IMR-90 (cell line): ENCODE data around the gene USP14. TPM values are rescaled to one million over a fixed set of nuclear protein-coding genes. Genes with fewer than 3 reads are reported as not detected.

Experiments used
- ATAC-seq: fragments of 200-7000 bp; cut with Tn5 transposase; 2 replicates; pipeline ENCODE4 v1.9.1; 2020; ENCODE audit warnings: low read depth, mild to moderate bottlenecking, moderate library complexity
- BruUV-seq: library from RNA; stranded (reverse); fragments of 400-500 nt; replicated peaks from 2 replicates; lab custom pipeline; 2021; lab: Mats Ljungman, UMichigan
- CTCF ChIA-PET: fragments of 300-600 bp; formaldehyde crosslinking; extraction: SDS; loops from one replicate; lab custom pipeline; 2021; ENCODE audit warnings: antibody characterized with exemption; lab: Yijun Ruan, JAX
- POLR2A ChIA-PET: fragments of 300-600 bp; sonication (Branson Sonifier 250); formaldehyde crosslinking; loops from one replicate; lab custom pipeline; 2022; ENCODE audit warnings: antibody characterized with exemption; ENCODE audit not compliant: unreplicated experiment; lab: Charles Lee
- DNase-seq: peaks from one replicate; pipeline ENCODE4 v3.0.0; 2013
- H2AFZ ChIP-seq: replicated peaks from 2 replicates; pipeline ENCODE3; 2013; ENCODE audit warnings: low read length, mild to moderate bottlenecking; ENCODE audit not compliant: poor library complexity
- H2AK5ac ChIP-seq: 2 replicates; pipeline ENCODE4 v1.6.1; 2013; ENCODE audit warnings: low read depth, low read length, inconsistent platforms
- H2AK9ac ChIP-seq: replicated peaks from 2 replicates; pipeline ENCODE3; 2013; ENCODE audit warnings: mild to moderate bottlenecking, low read depth, low read length, moderate library complexity; ENCODE audit not compliant: poor library complexity
- H2BK120ac ChIP-seq: 2 replicates; pipeline ENCODE4 v1.6.1; 2013; ENCODE audit warnings: low read depth, low read length, inconsistent platforms
- H2BK15ac ChIP-seq: 3 replicates; pipeline ENCODE4 v1.6.1; 2013; ENCODE audit warnings: low read depth, low read length, inconsistent platforms
- H2BK20ac ChIP-seq: 2 replicates; pipeline ENCODE4 v1.6.1; 2013; ENCODE audit warnings: low read depth, mild to moderate bottlenecking, inconsistent platforms, low read length, moderate library complexity
- H2BK5ac ChIP-seq: 2 replicates; pipeline ENCODE4 v1.6.1; 2013; ENCODE audit warnings: mild to moderate bottlenecking, low read depth, low read length, inconsistent platforms; ENCODE audit not compliant: poor library complexity, severe bottlenecking
- H3K14ac ChIP-seq: replicated peaks from 2 replicates; pipeline ENCODE4 v1.6.1; 2013; ENCODE audit warnings: low read depth, low read length, inconsistent platforms
- H3K18ac ChIP-seq: 2 replicates; pipeline ENCODE4 v1.6.1; 2013; ENCODE audit warnings: low read depth, low read length, control low read depth
- H3K23ac ChIP-seq: 2 replicates; pipeline ENCODE4 v1.6.1; 2013; ENCODE audit warnings: low read depth, low read length, inconsistent platforms
- H3K27ac ChIP-seq: 2 replicates; pipeline ENCODE4 v1.5.1; 2013; ENCODE audit warnings: mild to moderate bottlenecking, control low read depth, low read length; ENCODE audit not compliant: insufficient read depth
- H3K27me3 ChIP-seq: 2 replicates; pipeline ENCODE4 v1.6.1; 2013; ENCODE audit warnings: low read length; ENCODE audit not compliant: control insufficient read depth, insufficient read depth
- H3K36me3 ChIP-seq: 2 replicates; pipeline ENCODE4 v1.6.1; 2013; ENCODE audit warnings: low read length, mixed read lengths; ENCODE audit not compliant: control insufficient read depth, insufficient read depth
- H3K4ac ChIP-seq: 2 replicates; pipeline ENCODE4 v1.6.1; 2013; ENCODE audit warnings: low read depth, low read length, inconsistent platforms
- H3K4me1 ChIP-seq: 2 replicates; pipeline ENCODE4 v1.6.1; 2013; ENCODE audit warnings: low read length, mixed read lengths; ENCODE audit not compliant: control insufficient read depth, insufficient read depth
- H3K4me2 ChIP-seq: 2 replicates; pipeline ENCODE4 v1.6.1; 2013; ENCODE audit warnings: low read depth, mild to moderate bottlenecking, control low read depth, low read length, moderate library complexity
- H3K4me3 ChIP-seq: 2 replicates; pipeline ENCODE4 v1.5.1; 2013; ENCODE audit warnings: low read depth, mild to moderate bottlenecking, control low read depth, low read length, moderate library complexity; ENCODE audit not compliant: insufficient read depth
- H3K56ac ChIP-seq: 2 replicates; pipeline ENCODE4 v1.6.1; 2013; ENCODE audit warnings: low read length, inconsistent platforms; ENCODE audit not compliant: insufficient read depth; ENCODE audit errors: extremely low read depth
- H3K79me1 ChIP-seq, 2 experiments: 2 replicates each; pipeline ENCODE4 v1.6.1; 2013; ENCODE audit warnings: low read length in 2 of 2, inconsistent platforms in 1 of 2, low read depth in 1 of 2
- H3K9ac ChIP-seq: 2 replicates; pipeline ENCODE4 v1.6.1; 2013; ENCODE audit warnings: low read depth, low read length, control low read depth
- H3K9me1 ChIP-seq: 2 replicates; pipeline ENCODE4 v1.6.1; 2013; ENCODE audit warnings: low read length, inconsistent platforms; ENCODE audit not compliant: insufficient read depth
- H3K9me3 ChIP-seq: 2 replicates; pipeline ENCODE4 v1.6.1; 2013; ENCODE audit warnings: low read length; ENCODE audit not compliant: control insufficient read depth, insufficient read depth
- H4K20me1 ChIP-seq: 2 replicates; pipeline ENCODE4 v1.6.1; 2013; ENCODE audit warnings: low read length, inconsistent platforms; ENCODE audit not compliant: insufficient read depth
- H4K5ac ChIP-seq: 2 replicates; pipeline ENCODE4 v1.6.1; 2013; ENCODE audit warnings: mild to moderate bottlenecking, low read depth, low read length, control low read depth
- H4K8ac ChIP-seq, 2 experiments: 2 replicates each; pipeline ENCODE4 v1.6.1; 2013; ENCODE audit warnings: low read depth in 2 of 2, low read length in 2 of 2, control low read depth in 1 of 2, inconsistent platforms in 1 of 2
- H4K91ac ChIP-seq: 2 replicates; pipeline ENCODE4 v1.6.1; 2013; ENCODE audit warnings: low read depth, low read length, inconsistent platforms; ENCODE audit not compliant: insufficient read depth
- BHLHE40 ChIP-seq: fragments of 150-350 bp; IDR thresholded peaks from 2 replicates; pipeline ENCODE4 v1.6.1; 2016; ENCODE audit warnings: mild to moderate bottlenecking, low read depth, low read length
- CEBPB ChIP-seq: IDR thresholded peaks from 2 replicates; pipeline ENCODE4 v1.6.1; 2012; ENCODE audit warnings: low read depth, low read length, improper control_type of control experiment
- CHD1 ChIP-seq: IDR thresholded peaks from 2 replicates; pipeline ENCODE4 v1.6.1; 2012; ENCODE audit warnings: low read depth, low read length, improper control_type of control experiment
- CTCF ChIP-seq: conservative IDR thresholded peaks from 2 replicates; pipeline ENCODE4 v1.5.1; 2012; ENCODE audit warnings: mild to moderate bottlenecking, low read depth, low read length, improper control_type of control experiment
- ELK1 ChIP-seq: fragments of 150-350 bp; IDR thresholded peaks from 2 replicates; pipeline ENCODE4 v1.6.1; 2016; ENCODE audit warnings: low read depth, mild to moderate bottlenecking, low read length, moderate library complexity, borderline replicate concordance
- MAZ ChIP-seq: IDR thresholded peaks from 2 replicates; pipeline ENCODE4 v1.6.1; 2012; ENCODE audit warnings: low read depth, mild to moderate bottlenecking, low read length, improper control_type of control experiment, moderate library complexity, borderline replicate concordance
- MXI1 ChIP-seq: IDR thresholded peaks from 2 replicates; pipeline ENCODE4 v1.6.1; 2012; ENCODE audit warnings: low read depth, mild to moderate bottlenecking, low read length, moderate library complexity, borderline replicate concordance
- NFE2L2 ChIP-seq: fragments of 150-350 bp; IDR thresholded peaks from 2 replicates; pipeline ENCODE4 v1.6.1; 2016; ENCODE audit warnings: low read depth, mild to moderate bottlenecking, low read length
- POLR2A ChIP-seq: IDR thresholded peaks from 2 replicates; pipeline ENCODE4 v1.6.1; 2012; ENCODE audit warnings: mild to moderate bottlenecking, low read depth, low read length
- RAD21 ChIP-seq: IDR thresholded peaks from 2 replicates; pipeline ENCODE4 v1.6.1; 2012; ENCODE audit warnings: low read length, improper control_type of control experiment
- RCOR1 ChIP-seq: IDR thresholded peaks from 2 replicates; pipeline ENCODE4 v1.6.1; 2012; ENCODE audit warnings: mild to moderate bottlenecking, low read length, improper control_type of control experiment; ENCODE audit not compliant: insufficient replicate concordance
- SMC3 ChIP-seq: fragments of 150-350 bp; IDR thresholded peaks from 2 replicates; pipeline ENCODE4 v1.6.1; 2016; ENCODE audit warnings: low read depth, mild to moderate bottlenecking, antibody characterized with exemption, low read length, moderate library complexity
- WGBS, 2 experiments: methylation state at CpG; one replicate each; pipeline versions ENCODE4 v1.1.5 to v1.1.7; 2013; ENCODE audit warnings: missing lambda C conversion rate in 2 of 2; ENCODE audit not compliant: insufficient read length in 1 of 2; ENCODE audit errors: extremely low coverage in 2 of 2; 5-methylcytosine and 5-hydroxymethylcytosine counted together
- dilution Hi-C: fragments of 300-500 bp; cut with HindIII; formaldehyde crosslinking; loops from one replicate; pipeline ENCODE4 v1.14.3; 2018; ENCODE audit warnings: low sequenced_read_pairs; ENCODE audit not compliant: unreplicated experiment
- in situ Hi-C: fragments of 300-500 bp; cut with MboI; formaldehyde crosslinking; loops from 3 replicates; pipeline ENCODE4 v1.14.3; 2019; ENCODE audit warnings: low sequenced_read_pairs, inconsistent platforms, mixed read lengths
- intact Hi-C: fragments of 100-400 bp; cut with micrococcal nuclease; formaldehyde crosslinking; loops from 2 replicates; pipeline ENCODE4 v1.10.0; 2022
- polyA plus RNA-seq, 3 experiments: library from polyadenylated mRNA; depleted of rRNA; stranded (reverse); fragments of >200 nt; gene quantifications; 2 replicates each; pipeline ENCODE4 v1.2.3, GENCODE V29; 2012; ENCODE audit warnings: low replicate concordance in 1 of 3
- total RNA-seq: library from RNA; depleted of rRNA; stranded (reverse); fragments of >200 nt; gene quantifications from 2 replicates; pipeline ENCODE4 v1.2.3, GENCODE V29; 2012

Gene USP14
- total and polyA plus RNA-seq, 2 of the 4 experiments (the other 2 are of a cell fraction): 11.5 to 32.4 TPM

DNA sequence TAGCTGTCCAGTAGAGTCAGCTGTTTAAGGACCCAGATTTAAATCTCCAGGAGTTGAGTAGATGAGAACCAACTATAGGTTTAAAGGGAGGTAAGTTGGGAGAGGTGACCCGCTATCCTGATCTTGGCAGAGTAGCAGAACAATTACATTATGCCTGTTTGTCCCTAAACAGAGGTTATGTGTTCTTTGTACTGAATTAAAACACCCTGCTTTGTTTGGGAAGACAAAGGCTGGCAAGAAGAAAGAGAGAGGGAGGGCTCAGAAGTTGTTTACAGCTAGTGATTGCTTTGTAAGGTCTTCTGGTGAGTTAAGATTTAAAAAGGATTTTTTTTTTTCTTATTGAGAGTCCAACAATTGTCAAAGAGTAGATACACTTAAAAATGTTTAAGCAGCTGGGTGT is 37.3 kb downstream of the USP14 start:
- H2BK5ac ChIP-seq: no peak overlapping the region
- no peak overlapping the region for H3K4me3 ChIP-seq
- H3K18ac ChIP-seq: no peak overlapping the region
- no peaks in the 10 kb centered on the region; the same call in 1 of the 2 replicates for H3K4me1 ChIP-seq
- H3K56ac ChIP-seq: no peak overlapping the region
- no peak overlapping the region for H2AK9ac ChIP-seq
- ATAC-seq (no peak), DNase-seq (no peak)
- no peak overlapping the region for H3K4ac ChIP-seq
- TF ChIP-seq CHD1 (no peak), CEBPB (no peak), MAZ (no peak), CTCF (no peak), ELK1 (no peak), POLR2A (no peak), MXI1 (no peak), RAD21 (no peak), BHLHE40 (no peak), RCOR1 (no peak), SMC3 (no peak), NFE2L2 (no peak)
- H3K27ac ChIP-seq: no peak overlapping the region
- no peak overlapping the region for H2AFZ ChIP-seq
- H3K9me1 ChIP-seq: no peaks in the 10 kb centered on the region
- no peak overlapping the region for H3K4me2 ChIP-seq
- H3K9ac ChIP-seq: no peak overlapping the region
- H3K79me1 ChIP-seq: peaks cover 17 to 19% of the 10 kb centered on the region in 2 experiments
- no peaks in the 10 kb centered on the region for H3K9me3 ChIP-seq
- intact Hi-C loops: no loop called here
- WGBS, 2 experiments: no CpG with 5 or more reads among the region's 1 CpG
- H2AK5ac ChIP-seq: no peak overlapping the region
- no peak overlapping the region for H4K5ac ChIP-seq
- no peak overlapping the region for H3K23ac ChIP-seq
- H3K36me3 ChIP-seq: peaks cover 18% of the 10 kb centered on the region
- peaks cover 3% of the 10 kb centered on the region; the same call in 1 of the 2 replicates for H4K20me1 ChIP-seq
- in situ Hi-C loops: no loop called here
- H3K27me3 ChIP-seq: no peaks in the 10 kb centered on the region
- no TSS peak for BruUV-seq
- no peak overlapping the region for H4K8ac ChIP-seq
- CTCF ChIA-PET: no interaction called here
- no peak overlapping the region for H2BK120ac ChIP-seq
- dilution Hi-C loops: no loop called here
- H2BK15ac ChIP-seq: no peak overlapping the region
- no peak overlapping the region for H3K14ac ChIP-seq
- POLR2A ChIA-PET: no interaction called here
- no peak overlapping the region for H2BK20ac ChIP-seq
- no peak overlapping the region for H4K91ac ChIP-seq
